Liver (tissue), 2 donors: ENCODE results near the gene CD84.

Experiments used
- CTCF ChIP-seq: fragments of 150-350 bp; IDR thresholded peaks from 2 replicates; pipeline ENCODE4 v1.5.1; 2017; ENCODE audit warnings: improper control_type of control experiment, low read depth, low read length; ENCODE audit not compliant: missing input control
- YY1 ChIP-seq: IDR thresholded peaks from 2 replicates; pipeline ENCODE4 v1.6.1; 2016; ENCODE audit warnings: antibody characterized with exemption, mild to moderate bottlenecking
- ZBTB33 ChIP-seq: IDR thresholded peaks from 2 replicates; pipeline ENCODE4 v1.6.1; 2016; ENCODE audit warnings: antibody characterized with exemption
- donor health status: healthy.

GRCh38 chr1:160522136-160522535 lies 57.2 kb downstream of the CD84 start:
- TF ChIP-seq CTCF (no peak), YY1 (no peak), ZBTB33 (no peak)
